ENCODE measurements around the gene S100A7A.

Gene S100A7A

DNA sequence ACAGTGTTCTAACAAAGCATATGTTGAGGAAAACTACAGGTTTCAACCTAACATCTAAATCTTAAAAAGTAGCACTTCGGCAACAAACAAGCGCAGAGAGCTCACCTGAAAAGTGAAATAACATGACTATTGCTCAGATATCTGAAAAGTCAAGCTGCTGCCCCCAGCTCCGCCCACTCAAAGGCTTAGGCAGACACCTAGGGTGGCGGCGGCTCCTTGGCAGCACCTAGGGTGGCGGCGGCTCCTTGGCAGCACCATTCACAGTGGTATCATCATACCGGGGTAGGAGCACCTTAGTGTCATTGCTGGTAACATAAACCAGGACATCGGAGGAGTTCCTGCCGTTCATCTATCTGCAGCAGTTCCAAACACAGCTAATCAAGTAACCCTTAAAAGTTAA, 36.7 kb upstream of the S100A7A start:
- no peak overlapping the region for H3K27ac ChIP-seq
- TF ChIP-seq, protein P1, sequence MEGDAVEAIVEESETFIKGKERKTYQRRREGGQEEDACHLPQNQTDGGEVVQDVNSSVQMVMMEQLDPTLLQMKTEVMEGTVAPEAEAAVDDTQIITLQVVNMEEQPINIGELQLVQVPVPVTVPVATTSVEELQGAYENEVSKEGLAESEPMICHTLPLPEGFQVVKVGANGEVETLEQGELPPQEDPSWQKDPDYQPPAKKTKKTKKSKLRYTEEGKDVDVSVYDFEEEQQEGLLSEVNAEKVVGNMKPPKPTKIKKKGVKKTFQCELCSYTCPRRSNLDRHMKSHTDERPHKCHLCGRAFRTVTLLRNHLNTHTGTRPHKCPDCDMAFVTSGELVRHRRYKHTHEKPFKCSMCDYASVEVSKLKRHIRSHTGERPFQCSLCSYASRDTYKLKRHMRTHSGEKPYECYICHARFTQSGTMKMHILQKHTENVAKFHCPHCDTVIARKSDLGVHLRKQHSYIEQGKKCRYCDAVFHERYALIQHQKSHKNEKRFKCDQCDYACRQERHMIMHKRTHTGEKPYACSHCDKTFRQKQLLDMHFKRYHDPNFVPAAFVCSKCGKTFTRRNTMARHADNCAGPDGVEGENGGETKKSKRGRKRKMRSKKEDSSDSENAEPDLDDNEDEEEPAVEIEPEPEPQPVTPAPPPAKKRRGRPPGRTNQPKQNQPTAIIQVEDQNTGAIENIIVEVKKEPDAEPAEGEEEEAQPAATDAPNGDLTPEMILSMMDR (IDR thresholded peaks at IDR 0.05) = no peak
- TF ChIP-seq ZFX (IDR thresholded peaks at IDR 0.05; ENCODE audit: borderline replicate concordance) = no peak

DNA sequence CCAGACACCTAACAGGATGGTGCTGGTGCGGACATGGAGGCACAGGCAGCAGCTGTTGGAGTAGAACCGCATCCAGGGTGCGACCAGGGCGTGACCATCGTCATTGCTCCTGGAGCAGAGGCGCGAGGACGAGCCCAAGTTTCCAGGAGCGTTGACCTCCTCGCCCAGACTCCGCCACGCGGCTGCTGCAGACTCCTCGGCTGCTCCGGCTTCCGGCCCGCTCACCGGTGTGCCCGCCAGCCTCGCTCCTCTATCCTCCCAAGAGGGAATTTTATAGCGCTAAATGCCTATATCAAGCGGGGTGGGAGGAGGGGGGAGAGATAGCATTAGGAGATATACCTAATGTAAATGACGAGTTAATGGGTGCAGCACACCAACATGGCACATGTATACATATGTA, 35.6 kb upstream of the S100A7A start:
- H3K27ac ChIP-seq = no peak overlapping the region
- TF ChIP-seq, protein P1 (IDR thresholded peaks at IDR 0.05) = no peak
- no peak for TF ChIP-seq ZFX (IDR thresholded peaks at IDR 0.05; ENCODE audit: borderline replicate concordance)

DNA sequence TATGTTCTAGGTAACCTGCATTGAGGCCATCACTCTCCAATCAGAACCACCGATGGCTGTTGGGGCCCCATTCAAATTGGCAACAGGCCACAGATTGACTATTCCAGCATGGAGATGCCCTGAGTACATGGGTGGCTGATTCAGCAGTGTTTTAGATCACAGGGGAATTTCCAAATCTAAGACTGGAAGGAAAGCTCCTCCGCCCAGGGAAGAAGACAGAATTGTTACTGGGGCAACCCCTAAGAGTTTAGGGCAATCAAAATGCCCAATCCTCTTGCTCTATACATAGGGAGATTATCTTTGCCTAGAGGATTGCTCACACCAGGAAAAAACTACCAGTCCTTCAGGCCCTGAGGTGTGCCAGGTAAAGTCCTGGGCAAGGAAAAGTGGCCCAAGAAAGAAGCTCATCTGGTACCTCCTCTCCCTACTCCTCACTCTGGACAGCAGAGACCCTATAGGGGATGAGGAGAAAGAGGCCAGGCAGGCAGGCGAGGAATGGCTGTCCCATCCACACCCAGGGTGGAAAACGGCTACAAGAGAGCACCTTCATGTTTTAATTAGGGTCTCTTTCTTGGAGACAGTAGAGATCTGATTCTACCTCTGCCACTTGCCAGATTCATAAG, 31.3 kb upstream of the S100A7A start:
- TF ChIP-seq, protein P1 (IDR thresholded peaks at IDR 0.05) = no peak
- TF ChIP-seq ZFX (IDR thresholded peaks at IDR 0.05; ENCODE audit: borderline replicate concordance) = no peak
- no peak overlapping the region for H3K27ac ChIP-seq

DNA sequence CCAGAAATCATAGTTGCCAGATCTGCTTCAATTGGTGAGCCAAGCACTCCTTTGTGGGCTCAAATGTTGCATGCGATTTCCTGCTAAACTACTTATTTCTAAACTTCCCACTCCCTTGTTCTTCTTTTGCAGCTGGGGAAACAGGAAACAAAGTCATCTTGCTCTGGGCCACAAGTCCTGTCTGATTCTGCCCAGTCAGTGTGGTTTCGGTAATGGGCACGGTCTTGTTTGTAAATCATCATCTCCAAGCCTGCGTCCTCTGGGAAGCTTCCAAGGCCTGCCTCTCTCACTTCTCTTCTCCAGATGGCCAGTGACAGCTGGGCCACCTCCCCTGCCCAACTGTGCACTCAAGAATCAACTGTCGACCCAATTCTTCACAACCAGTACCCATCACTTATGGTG, 29.8 kb upstream of the S100A7A start:
- H3K27ac ChIP-seq = no peak overlapping the region
- no peak for TF ChIP-seq ZFX (IDR thresholded peaks at IDR 0.05; ENCODE audit: borderline replicate concordance)
- TF ChIP-seq, protein P1 (IDR thresholded peaks at IDR 0.05) = no peak

DNA sequence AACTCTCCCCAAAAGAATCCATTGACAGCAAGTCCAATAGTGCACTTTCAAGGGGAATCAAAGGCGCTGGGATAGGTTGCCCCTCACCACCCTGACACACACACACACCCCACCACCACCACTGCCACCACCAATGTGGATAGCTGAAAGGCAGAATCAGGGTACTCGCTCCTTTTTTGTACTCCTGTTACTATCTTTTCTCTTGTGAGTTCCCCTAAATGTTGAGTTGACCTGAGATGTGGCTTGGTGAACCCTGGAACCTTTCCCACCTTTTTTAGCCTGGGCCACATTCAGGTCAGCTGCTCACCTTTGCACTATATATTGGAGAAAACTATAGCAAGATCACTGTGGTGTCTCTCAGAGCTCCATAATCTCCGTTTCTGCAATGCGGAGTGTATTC, 29.3 kb upstream of the S100A7A start:
- TF ChIP-seq ZFX (IDR thresholded peaks at IDR 0.05; ENCODE audit: borderline replicate concordance) = no peak
- TF ChIP-seq, protein P1 (IDR thresholded peaks at IDR 0.05) = no peak
- no peak overlapping the region for H3K27ac ChIP-seq

DNA sequence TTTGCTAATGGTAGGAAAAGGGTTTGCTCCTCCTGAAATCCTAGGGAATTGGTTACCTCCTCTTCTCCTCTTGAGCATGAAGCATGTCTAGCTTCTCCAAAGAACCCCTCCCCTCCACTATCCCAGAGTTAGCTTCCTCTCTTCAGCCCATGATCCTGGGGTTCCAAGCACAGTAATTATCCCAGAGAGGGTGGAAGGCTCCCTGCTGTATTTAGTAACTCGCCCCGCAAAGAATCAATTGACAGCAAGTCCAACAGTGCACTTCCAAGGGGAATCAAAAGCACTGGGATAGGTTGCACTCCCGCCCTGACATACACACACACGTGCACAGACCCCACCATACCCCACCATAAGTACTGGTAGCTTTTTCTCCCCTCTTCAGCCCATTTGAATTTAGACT, 28.5 kb upstream of the S100A7A start:
- no peak overlapping the region for H3K27ac ChIP-seq

DNA sequence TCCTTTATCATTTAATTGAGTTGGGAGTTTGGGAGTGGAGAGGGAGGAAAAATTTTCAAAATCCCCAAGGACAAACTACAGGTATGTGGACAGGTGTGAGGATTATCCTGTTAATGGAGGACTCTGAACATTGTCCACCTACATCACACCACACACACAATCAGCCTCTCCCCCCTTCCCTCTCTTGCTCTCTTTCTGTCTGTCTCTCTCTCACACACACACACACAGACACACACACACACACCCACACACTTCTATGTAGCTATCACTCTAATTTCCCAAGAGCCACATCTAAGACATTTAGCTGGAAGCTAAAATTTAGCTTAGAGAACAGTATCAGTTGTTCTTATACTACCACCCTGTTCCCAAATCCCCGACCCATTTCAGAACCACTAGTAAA, 26.9 kb upstream of the S100A7A start:
- no peak for TF ChIP-seq ZFX (IDR thresholded peaks at IDR 0.05; ENCODE audit: borderline replicate concordance)
- TF ChIP-seq, protein P1 (IDR thresholded peaks at IDR 0.05) = no peak
- H3K27ac ChIP-seq = no peak overlapping the region

More for the DNA sequence above, 28.5 kb upstream of the S100A7A start:
- TF ChIP-seq ZFX (IDR thresholded peaks at IDR 0.05; ENCODE audit: borderline replicate concordance) = no peak
- TF ChIP-seq, protein P1 (IDR thresholded peaks at IDR 0.05) = no peak

Measured in 22Rv1 (cell line).